Kidney (tissue), 14 donors: ENCODE results near the gene FBXL14. TPM values are rescaled to one million over a fixed set of nuclear protein-coding genes. Genes with fewer than 3 reads are reported as not detected.

Source experiments
- DNase-seq, 5 donors: peaks; one replicate each; pipeline ENCODE4 v3.0.0-alpha.2; 2013 to 2020
- FAIRE-seq: peaks from 2 replicates; lab custom pipeline; 2012; peaks lifted over from hg19 to GRCh38; lab: Jason Lieb, UNC
- H3K27ac ChIP-seq, 2 donors: one replicate each; pipeline ENCODE4 v1.7.0; 2013; ENCODE audit warnings: low read depth in 2 of 2, low read length in 2 of 2, inconsistent platforms in 1 of 2
- H3K27me3 ChIP-seq: one replicate; pipeline ENCODE4 v1.7.1; 2013; ENCODE audit warnings: low read length, inconsistent platforms; ENCODE audit not compliant: control insufficient read depth, insufficient read depth
- H3K36me3 ChIP-seq, 3 donors: one replicate each; pipeline versions ENCODE4 v1.7.0 to v1.7.1; 2013; ENCODE audit warnings: low read length in 3 of 3, control low read depth in 1 of 3, inconsistent platforms in 1 of 3; ENCODE audit not compliant: insufficient read depth in 3 of 3, control insufficient read depth in 2 of 3
- H3K4me1 ChIP-seq, 3 donors: one replicate each; pipeline versions ENCODE4 v1.7.0 to v1.7.1; 2013; ENCODE audit warnings: low read length in 3 of 3, inconsistent platforms in 1 of 3, low read depth in 1 of 3; ENCODE audit not compliant: control insufficient read depth in 2 of 3, insufficient read depth in 2 of 3
- H3K4me3 ChIP-seq, 3 donors: one replicate each; pipeline versions ENCODE4 v1.7.0 to v1.8.1; 2013; ENCODE audit warnings: low read length in 3 of 3, control low read depth in 1 of 3, inconsistent platforms in 1 of 3
- H3K9ac ChIP-seq, 3 donors: one replicate each; pipeline versions ENCODE4 v1.7.0 to v1.7.1; 2013; ENCODE audit warnings: low read length in 3 of 3, control low read depth in 1 of 3, inconsistent platforms in 1 of 3
- H3K9me3 ChIP-seq, 3 donors: one replicate each; pipeline versions ENCODE4 v1.7.0 to v1.7.1; 2013; ENCODE audit warnings: low read length in 3 of 3, control low read depth in 1 of 3, inconsistent platforms in 1 of 3; ENCODE audit not compliant: control insufficient read depth in 2 of 3, insufficient read depth in 1 of 3
- CTCF ChIP-seq: IDR thresholded peaks from 3 replicates; pipeline ENCODE4 v1.5.1; 2012; ENCODE audit warnings: mild to moderate bottlenecking, moderate library complexity, borderline replicate concordance; ENCODE audit not compliant: insufficient read depth; ENCODE audit errors: extremely low read depth
- intact Hi-C: fragments of 100-400 bp; cut with DNase I; formaldehyde crosslinking; loops from one replicate; pipeline ENCODE4 v1.11.1; 2022
- polyA plus RNA-seq: library from polyadenylated mRNA; stranded (reverse); fragments of 350-450 nt; fragmentation: Illumina TruSeq; extraction: RNeasy Lipid Tissue Mini Kit (QIAGEN cat#74804); gene quantifications from one replicate; pipeline ENCODE4 v1.2.3, GENCODE V29; 2014; ENCODE audit warnings: low read depth, low replicate concordance; ENCODE audit not compliant: insufficient read depth
- total RNA-seq: library from RNA; stranded (reverse); fragmentation: NEBNext Ultra II Directional; extraction: Animal tissue kit (Norgen Biotek cat#: 25700); gene quantifications from one replicate; pipeline ENCODE4 v1.2.1, GENCODE V29; 2021
- donor health status: control.
- donor health status: control.
- donor health status: control.
- donor health status: control.
- donor health status: control.
- donor health status: DM: yes; HTN: yes; CAD: no.
- donor health status: Normal renal cell carcinoma (clear cell type).

Gene FBXL14
- total and polyA plus RNA-seq, 2 donors from 2014 or later: 5.3 to 17.9 TPM

DNA sequence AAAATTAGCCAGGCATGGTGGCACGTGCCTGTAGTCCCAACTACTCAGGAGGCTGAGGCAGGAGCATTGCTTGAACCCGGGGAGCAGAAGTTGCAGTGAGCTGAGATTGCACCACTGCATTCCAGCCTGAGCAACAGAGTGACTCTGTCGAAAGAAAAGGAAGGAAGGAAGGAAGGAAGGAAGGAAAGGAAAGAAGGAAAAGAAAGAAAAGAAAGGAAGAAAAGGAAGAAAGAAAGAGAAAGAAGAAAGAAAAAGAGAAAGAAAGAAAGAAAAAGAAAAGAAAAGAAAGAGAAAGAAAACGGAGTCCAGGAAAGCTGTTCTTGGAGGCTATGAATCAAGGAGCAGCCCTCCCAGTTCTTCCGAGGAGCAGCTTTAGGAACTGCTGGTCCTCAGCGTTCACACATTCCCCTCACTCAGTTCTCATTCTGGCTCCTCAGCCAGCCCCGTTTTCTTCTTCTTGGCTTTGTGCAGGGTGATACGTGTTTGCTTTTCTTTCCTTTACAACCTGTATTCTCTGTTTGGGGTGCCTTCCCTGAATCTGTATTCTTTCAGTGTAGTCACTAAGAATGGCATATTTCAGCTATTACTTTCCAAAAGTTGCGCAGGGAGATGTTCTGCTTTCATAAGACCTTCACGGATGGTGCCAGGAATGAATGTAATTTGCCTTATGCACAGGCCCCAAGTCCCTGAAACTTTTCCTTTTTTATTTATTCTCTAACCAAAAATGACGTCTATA, 12.2 kb downstream of the FBXL14 start:
- no peak for TF ChIP-seq CTCF
- Histone ChIP-seq H3K27ac (no peak overlapping the region), H3K4me3 (no peak overlapping the region), H3K36me3 (no peaks in the 10 kb centered on the region), H3K4me1 (peaks cover 0 to 9% (median 3%) of the 10 kb centered on the region in 3 donors), H3K9ac (no peak overlapping the region), H3K9me3 (no peaks in the 10 kb centered on the region), H3K27me3 (no peaks in the 10 kb centered on the region)
- FAIRE-seq (no peak), DNase-seq (no peak)
- intact Hi-C loops: loop anchor here (5.0 kb wide), 1 partner anchor 465 kb away; no protein-coding TSS in a partner anchor

- H3K36me3 ChIP-seq: no peaks in the 10 kb centered on the region
- no peaks in the 10 kb centered on the region for H3K27me3 ChIP-seq
- DNase-seq (no peak), FAIRE-seq (no peak)
- no peak for TF ChIP-seq CTCF
- no peaks in the 10 kb centered on the region for H3K9me3 ChIP-seq
- H3K9ac ChIP-seq: no peak overlapping the region
- intact Hi-C loops: loop anchor here (5.0 kb wide), 1 partner anchor 463 kb away; no protein-coding TSS in a partner anchor
- H3K4me1 ChIP-seq: peaks cover 0 to 18% (median 5%) of the 10 kb centered on the region in 3 donors
- no peak overlapping the region for H3K27ac ChIP-seq
- no peak overlapping the region for H3K4me3 ChIP-seq
These were observed 13.9 kb downstream of the FBXL14 start for GRCh38 chr12:1580526-1580925.

DNA sequence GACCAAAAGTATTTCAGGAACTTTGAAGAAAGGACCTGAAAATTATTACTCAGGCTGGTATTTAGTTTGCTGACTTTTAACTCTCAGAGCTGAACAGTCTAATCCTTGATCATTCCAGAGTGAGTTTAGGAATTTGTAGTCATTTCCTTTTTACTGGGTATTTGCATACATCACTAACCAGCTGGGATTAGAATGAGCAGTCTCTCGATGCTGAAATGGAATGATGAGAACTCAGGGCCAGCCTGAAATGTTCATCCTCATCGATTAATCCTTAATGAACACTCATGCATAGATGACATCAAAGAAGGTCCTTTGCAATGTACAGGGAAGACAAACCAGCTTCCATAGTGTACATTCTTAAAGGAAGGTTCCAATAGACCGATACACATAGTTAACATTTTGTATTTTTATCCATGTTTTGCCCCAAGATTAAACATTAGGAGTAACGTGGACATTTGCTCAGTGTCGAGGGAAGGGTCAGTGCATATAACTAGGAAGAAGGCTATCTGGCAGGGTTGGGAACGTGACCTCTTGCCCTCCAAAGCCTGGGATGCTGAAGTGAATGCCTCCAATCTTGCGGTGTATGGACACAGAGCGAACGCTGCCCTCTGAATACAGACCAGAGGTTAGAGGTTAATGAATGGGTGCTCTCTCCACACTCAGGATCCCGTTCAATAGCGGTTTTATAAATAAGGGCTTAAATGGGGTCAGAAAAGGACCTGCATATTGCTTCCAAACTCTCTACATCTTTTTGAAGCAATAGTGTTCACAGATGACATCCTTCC, 14.5 kb downstream of the FBXL14 start:
- Histone ChIP-seq H3K4me1 (peaks cover 0 to 22% (median 5%) of the 10 kb centered on the region in 3 donors), H3K4me3 (no peak overlapping the region), H3K9me3 (no peaks in the 10 kb centered on the region), H3K36me3 (no peaks in the 10 kb centered on the region), H3K9ac (no peak overlapping the region), H3K27ac (no peak overlapping the region), H3K27me3 (no peaks in the 10 kb centered on the region)
- intact Hi-C loops: loop anchor here (5.0 kb wide), 1 partner anchor 463 kb away; no protein-coding TSS in a partner anchor
- no peak for TF ChIP-seq CTCF
- no peak for FAIRE-seq
- no peak for DNase-seq
